GM18867 (cell line): ENCODE data around the gene S100A13.

Experiments used
- ATAC-seq: cut with Tn5 transposase; IDR thresholded peaks from one replicate; pipeline ENCODE4 v1.9.1; 2021; ENCODE audit warnings: mild to moderate bottlenecking, moderate library complexity; ENCODE audit not compliant: unreplicated experiment

Gene S100A13

DNA sequence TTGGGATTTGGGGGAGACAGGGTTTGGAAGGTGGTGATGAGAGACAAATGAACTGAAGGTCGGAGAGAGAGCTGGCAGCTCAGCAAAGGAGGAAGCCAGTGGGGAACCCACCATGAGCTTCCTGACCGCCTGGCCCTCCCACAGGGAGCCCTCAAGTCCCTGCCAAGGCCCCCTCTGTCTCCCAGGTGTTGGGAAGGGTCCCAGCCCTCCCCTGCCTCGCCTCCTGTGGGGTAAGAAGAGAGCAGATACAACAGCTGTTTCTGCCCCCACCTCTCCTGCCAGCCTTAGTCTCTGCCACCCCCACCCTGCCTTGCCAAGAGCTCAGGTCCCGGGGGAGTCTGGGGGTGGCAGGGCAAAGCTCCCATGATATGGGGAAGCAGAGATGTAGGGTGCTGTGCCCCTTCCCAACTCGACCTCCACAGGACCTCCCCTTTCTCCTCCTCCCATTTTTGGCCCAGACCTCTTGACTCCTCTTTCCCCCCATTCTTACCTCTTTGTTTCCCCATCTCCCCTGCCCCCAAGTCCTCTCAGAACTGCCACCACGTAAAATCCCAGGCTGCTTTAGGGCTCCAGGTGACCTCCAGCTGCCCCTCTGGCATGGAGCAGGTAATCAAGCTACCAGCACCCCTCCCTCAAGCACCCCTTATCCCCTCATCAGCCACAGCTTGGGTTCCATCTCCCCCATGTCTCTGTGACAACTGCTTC lies 1.5 kb upstream of the S100A13 start:
- ATAC-seq: no peak

GRCh38 chr1:153627715-153628626 lies 666 bp upstream of the S100A13 start, which contains the start of gene S100A1:
S100A1 (plus strand) TSS chr1:153628434; CDS start chr1:153630522, 2,088 bp downstream.
- no peak for ATAC-seq

- ATAC-seq: no peak
These were observed 815 bp downstream of the S100A13 start for GRCh38 chr1:153626477-153626903.

GRCh38 chr1:153624965-153625611 lies 2.2 kb downstream of the S100A13 start:
- no peak for ATAC-seq

- no peak for ATAC-seq
These were observed 4.2 kb downstream of the S100A13 start for GRCh38 chr1:153623101-153623500.

- no peak for ATAC-seq
These were observed 8.1 kb downstream of the S100A13 start for GRCh38 chr1:153619171-153619570.

GRCh38 chr1:153617663-153618062 lies 9.6 kb downstream of the S100A13 start:
- peak; percentile 78 for ATAC-seq

DNA sequence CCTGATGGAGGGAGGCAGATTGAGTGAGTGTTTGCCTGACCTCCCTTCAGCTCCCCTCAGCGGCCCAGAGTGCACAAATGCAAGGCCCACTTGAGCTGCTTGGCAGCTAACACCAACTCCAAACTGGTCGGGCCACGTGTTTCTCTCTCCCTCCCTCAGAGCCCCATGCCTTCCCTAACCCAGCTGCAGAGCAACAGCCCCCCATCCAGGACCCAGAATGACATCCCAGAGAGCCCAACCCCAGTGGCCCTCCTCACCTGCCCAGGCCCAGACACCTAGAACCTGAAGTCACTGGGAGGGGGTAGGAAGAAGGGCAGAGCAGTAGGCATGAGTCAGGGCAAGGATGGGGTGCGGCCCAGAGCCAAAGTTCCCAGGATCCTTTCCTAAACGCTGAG lies 10.4 kb downstream of the S100A13 start:
- ATAC-seq: no peak

DNA sequence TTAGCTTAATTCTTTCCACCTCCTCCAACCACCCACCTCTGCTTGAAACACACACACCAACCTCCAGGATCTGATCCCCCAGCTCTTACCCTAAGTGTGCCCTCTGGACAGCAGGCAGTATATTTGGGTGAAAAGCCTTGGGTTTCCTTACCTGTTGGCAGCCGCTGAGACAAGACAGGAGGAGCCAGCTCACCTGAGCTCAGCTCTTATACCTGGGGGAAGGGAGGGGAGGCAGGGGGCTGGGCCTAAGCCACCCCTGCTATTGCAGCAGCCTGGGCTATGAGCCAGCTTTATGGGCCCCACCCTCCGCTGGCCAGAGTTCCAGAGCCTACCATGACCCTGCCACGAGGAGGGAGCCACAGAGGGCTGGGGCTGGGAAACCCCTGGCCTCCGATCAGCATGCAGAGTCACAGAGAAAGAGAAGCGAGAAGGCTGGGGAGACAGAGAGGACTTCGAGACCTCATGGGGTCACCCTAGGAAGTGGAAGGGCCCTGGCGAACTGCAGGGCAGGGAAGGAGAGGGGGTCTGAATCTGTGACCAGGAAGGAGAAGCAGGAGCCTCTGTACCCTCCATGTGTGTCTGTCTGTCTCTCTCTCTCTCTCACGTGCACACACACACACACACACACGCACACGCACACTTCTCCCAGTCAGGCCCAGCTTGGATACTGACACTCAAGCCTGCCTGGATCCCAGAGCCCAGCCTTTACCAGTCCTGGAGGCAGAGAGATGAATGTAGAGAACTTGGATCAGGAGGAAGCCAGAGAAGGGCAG lies 11.0 kb downstream of the S100A13 start, which contains the start of gene S100A14:
TSS of gene S100A14 (minus strand) at position 182 of the 773 bp plus-strand sequence. CDS start 467 bp downstream, outside the sequence.
- ATAC-seq: no peak

GRCh38 chr1:153615406-153615805 lies 11.9 kb downstream of the S100A13 start:
- ATAC-seq: no peak

DNA sequence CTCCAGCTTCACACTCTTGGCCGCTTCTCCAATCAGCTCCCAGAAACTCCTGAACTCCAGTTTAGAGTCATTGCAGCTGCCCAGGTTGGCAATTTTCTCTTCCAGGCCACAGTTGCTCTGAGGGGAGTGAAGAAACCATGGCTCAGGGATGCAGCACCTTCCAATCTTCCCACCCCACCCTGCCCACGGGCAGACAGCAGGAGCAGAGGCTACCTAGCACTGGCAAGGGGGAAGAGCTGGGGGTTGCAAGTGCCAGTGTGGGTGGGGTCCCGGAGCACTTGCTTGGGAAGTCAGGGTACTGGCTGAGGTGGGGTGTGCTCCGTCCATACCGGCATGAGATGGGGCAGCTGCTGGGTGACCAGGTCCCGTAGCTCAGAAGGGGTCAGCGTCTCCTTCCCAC lies 12.4 kb downstream of the S100A13 start:
- no peak for ATAC-seq

- ATAC-seq: no peak
These were observed 13.0 kb downstream of the S100A13 start for GRCh38 chr1:153614189-153614900.

DNA sequence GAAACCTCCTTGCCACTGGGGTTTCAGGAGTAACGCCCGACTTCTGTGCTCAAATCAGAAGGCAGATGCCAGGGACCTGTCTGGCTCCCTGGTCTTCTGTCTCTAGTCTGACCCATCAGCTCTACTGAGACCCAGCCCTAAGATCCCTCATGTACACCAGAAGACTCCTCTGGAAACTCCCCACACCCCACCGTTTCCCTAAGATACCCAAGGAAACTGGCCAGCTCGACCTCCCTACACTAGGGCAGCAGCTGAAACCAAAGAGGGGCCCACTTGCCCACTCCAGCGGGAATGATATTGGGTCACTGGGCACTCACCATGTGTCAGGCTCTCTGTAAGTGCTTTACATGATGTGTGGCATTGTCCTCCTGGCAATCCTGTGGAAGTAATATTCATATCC lies 13.9 kb downstream of the S100A13 start:
- no peak for ATAC-seq

GRCh38 chr1:153612755-153613331 lies 14.5 kb downstream of the S100A13 start, which contains the start of gene S100A16:
S100A16 (minus strand) TSS chr1:153613137; CDS start chr1:153608151, 4,986 bp downstream.
- no peak for ATAC-seq

- ATAC-seq: no peak
These were observed 15.1 kb downstream of the S100A13 start for GRCh38 chr1:153612111-153612754.

GRCh38 chr1:153611356-153611755 lies 15.9 kb downstream of the S100A13 start:
- no peak for ATAC-seq

- ATAC-seq: no peak
These were observed 16.4 kb downstream of the S100A13 start for GRCh38 chr1:153610811-153611301.

DNA sequence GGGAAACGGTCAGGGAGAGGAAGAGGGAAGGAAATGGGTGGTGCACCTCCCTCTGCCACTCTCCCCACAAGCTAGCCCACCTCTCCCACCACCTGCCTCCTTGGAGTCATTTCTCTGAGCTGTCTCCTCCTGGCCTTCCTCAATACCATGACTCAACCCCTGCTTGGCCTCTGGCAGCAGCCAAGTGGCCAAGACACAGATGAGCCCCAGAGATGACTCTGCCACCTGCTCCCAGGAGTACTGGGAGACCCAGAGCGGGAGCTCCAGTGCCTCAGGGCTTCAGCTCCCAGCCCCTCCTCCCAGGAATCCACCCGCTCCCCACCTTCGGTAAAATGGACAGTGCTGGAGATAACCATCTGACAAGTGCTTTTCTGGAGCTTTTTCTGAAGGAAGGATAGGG lies 17.0 kb downstream of the S100A13 start:
- ATAC-seq: no peak

GRCh38 chr1:153609585-153609907 lies 17.8 kb downstream of the S100A13 start:
- no peak for ATAC-seq
